WTC11 (cell line): ENCODE measurements around the gene DNAJC7.

Source experiments
- ATF1 ChIP-seq: sonication (generic); formaldehyde crosslinking; IDR thresholded peaks from 2 replicates; pipeline ENCODE4 v1.8.1; 2023; ENCODE audit warnings: mild to moderate bottlenecking, moderate library complexity, missing genetic modification reagents
- CBFB ChIP-seq: sonication (generic); formaldehyde crosslinking; IDR thresholded peaks from 2 replicates; pipeline ENCODE4 v1.8.1; 2022; ENCODE audit warnings: mild to moderate bottlenecking, low read depth, missing genetic modification reagents
- CTCF ChIP-seq: fragments of 200-600 bp; IDR thresholded peaks from 2 replicates; pipeline ENCODE4 v1.8.0; 2022; ENCODE audit warnings: antibody characterized with exemption
- ESRRA ChIP-seq: sonication (generic); formaldehyde crosslinking; IDR thresholded peaks from 2 replicates; pipeline ENCODE4 v1.8.1; 2022; ENCODE audit warnings: mild to moderate bottlenecking, missing genetic modification reagents, borderline replicate concordance
- FOXK1 ChIP-seq: sonication (generic); formaldehyde crosslinking; IDR thresholded peaks from 2 replicates; pipeline ENCODE4 v1.8.0; 2022; ENCODE audit warnings: mild to moderate bottlenecking, moderate library complexity, missing genetic modification reagents
- GTF2I ChIP-seq: fragments of 250-450 bp; sonication (Bioruptor Pico); conservative IDR thresholded peaks from 2 replicates; pipeline ENCODE4 v1.4.0; 2021; ENCODE audit warnings: mild to moderate bottlenecking
- JUN ChIP-seq: sonication (generic); formaldehyde crosslinking; IDR thresholded peaks from 2 replicates; pipeline ENCODE4 v1.8.0; 2023; ENCODE audit warnings: mild to moderate bottlenecking, missing genetic modification reagents
- MAX ChIP-seq: sonication (generic); formaldehyde crosslinking; IDR thresholded peaks from 2 replicates; pipeline ENCODE4 v1.8.0; 2022; ENCODE audit warnings: mild to moderate bottlenecking, missing genetic modification reagents
- NR1H2 ChIP-seq: sonication (generic); formaldehyde crosslinking; IDR thresholded peaks from 2 replicates; pipeline ENCODE4 v1.9.0; 2021; ENCODE audit warnings: mild to moderate bottlenecking, moderate library complexity, missing genetic modification reagents
- SMAD4 ChIP-seq: sonication (generic); formaldehyde crosslinking; IDR thresholded peaks from 2 replicates; pipeline ENCODE4 v1.8.0; 2022; ENCODE audit warnings: mild to moderate bottlenecking, missing genetic modification reagents
- TP53 ChIP-seq: sonication (generic); formaldehyde crosslinking; IDR thresholded peaks from 2 replicates; pipeline ENCODE4 v1.8.1; 2023; ENCODE audit warnings: mild to moderate bottlenecking, missing genetic modification reagents
- TF ChIP-seq, protein P1 (sequence below): fragments of 250-450 bp; sonication (Bioruptor Pico); IDR thresholded peaks from 2 replicates; pipeline ENCODE4 v1.9.0; 2021; ENCODE audit warnings: mild to moderate bottlenecking
- TF ChIP-seq, protein P2 (sequence below): sonication (generic); formaldehyde crosslinking; IDR thresholded peaks from 2 replicates; pipeline ENCODE4 v1.8.1; 2023; ENCODE audit warnings: mild to moderate bottlenecking, missing genetic modification reagents, moderate library complexity

DNA sequence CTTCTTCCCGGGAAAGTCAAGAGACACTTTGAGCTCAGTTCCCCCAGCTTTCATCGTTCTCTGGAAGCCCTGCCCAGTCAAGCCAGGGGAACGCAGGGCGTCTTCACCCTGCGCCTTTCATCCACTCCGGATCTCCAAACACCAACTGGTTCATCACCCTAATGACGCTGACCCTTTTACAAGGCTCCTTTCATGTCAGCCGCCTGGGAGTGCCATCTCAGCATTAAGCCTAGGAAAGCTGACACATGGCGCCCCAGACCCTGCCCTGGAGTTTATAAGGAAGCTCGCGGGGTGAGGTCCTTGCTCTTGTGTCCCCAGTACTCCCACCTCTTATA, 594 bp upstream of the DNAJC7 start:
- TF ChIP-seq CTCF (no peak), CBFB (CRISPR knock-in tag) (no peak), SMAD4 (no peak), JUN (CRISPR knock-in tag) (no peak), ATF1 (CRISPR knock-in tag) (no peak), NR1H2 (CRISPR knock-in tag) (no peak), MAX (CRISPR knock-in tag) (no peak), TP53 (no peak), ESRRA (CRISPR knock-in tag) (no peak), FOXK1 (CRISPR knock-in tag) (no peak), GTF2I (CRISPR knock-in tag) (no peak)
- TF ChIP-seq, protein P1, sequence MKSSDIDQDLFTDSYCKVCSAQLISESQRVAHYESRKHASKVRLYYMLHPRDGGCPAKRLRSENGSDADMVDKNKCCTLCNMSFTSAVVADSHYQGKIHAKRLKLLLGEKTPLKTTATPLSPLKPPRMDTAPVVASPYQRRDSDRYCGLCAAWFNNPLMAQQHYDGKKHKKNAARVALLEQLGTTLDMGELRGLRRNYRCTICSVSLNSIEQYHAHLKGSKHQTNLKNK (CRISPR knock-in tag), result no peak
- TF ChIP-seq, protein P2, sequence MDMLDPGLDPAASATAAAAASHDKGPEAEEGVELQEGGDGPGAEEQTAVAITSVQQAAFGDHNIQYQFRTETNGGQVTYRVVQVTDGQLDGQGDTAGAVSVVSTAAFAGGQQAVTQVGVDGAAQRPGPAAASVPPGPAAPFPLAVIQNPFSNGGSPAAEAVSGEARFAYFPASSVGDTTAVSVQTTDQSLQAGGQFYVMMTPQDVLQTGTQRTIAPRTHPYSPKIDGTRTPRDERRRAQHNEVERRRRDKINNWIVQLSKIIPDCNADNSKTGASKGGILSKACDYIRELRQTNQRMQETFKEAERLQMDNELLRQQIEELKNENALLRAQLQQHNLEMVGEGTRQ (CRISPR knock-in tag), result no peak
